Measurements from ENCODE around the gene ITGA8. TPM values are rescaled to one million over a fixed set of nuclear protein-coding genes. Genes with fewer than 3 reads are reported as not detected.
A peak's percentile ranks its signal among the peaks of the same experiment; 100 is the strongest.
"Not testable (repeated sequence)": the region's sequence is repeated elsewhere in the genome, so short reads cannot be mapped to it uniquely, and the experiment has no call there.

The ITGA8 gene
- total RNA-seq: 0.23 and 0.34 TPM in 2 replicates

- DNase-seq: peak; percentile 58
Measured at GRCh38 chr10:15719899-15720634, at the start of gene ITGA8. Gene ITGA8, minus strand, starts transcription at chr10:15719922. Its CDS starts 151 bp downstream, at chr10:15719771.

- DNase-seq: no peak
Measured at GRCh38 chr10:15764892-15765454, 45.3 kb upstream of the ITGA8 start.

GRCh38 chr10:15763006-15763405 is 43.3 kb upstream of the ITGA8 start:
- no peak for DNase-seq

GRCh38 chr10:15762239-15762638 is 42.5 kb upstream of the ITGA8 start:
- not testable (repeated sequence) for DNase-seq

GRCh38 chr10:15761224-15761623 is 41.5 kb upstream of the ITGA8 start:
- not testable (repeated sequence) for DNase-seq

GRCh38 chr10:15760681-15761080 is 41.0 kb upstream of the ITGA8 start:
- no peak for DNase-seq

GRCh38 chr10:15759265-15759664 is 39.5 kb upstream of the ITGA8 start:
- no peak for DNase-seq

GRCh38 chr10:15758618-15759017 is 38.9 kb upstream of the ITGA8 start:
- DNase-seq: no peak

GRCh38 chr10:15754937-15755336 is 35.2 kb upstream of the ITGA8 start:
- no peak for DNase-seq

- no peak for DNase-seq
Measured at GRCh38 chr10:15751046-15751445, 31.3 kb upstream of the ITGA8 start.

GRCh38 chr10:15748126-15748525 is 28.4 kb upstream of the ITGA8 start:
- DNase-seq: no peak

GRCh38 chr10:15747632-15748031 is 27.9 kb upstream of the ITGA8 start:
- no peak for DNase-seq

- no peak for DNase-seq
Measured at GRCh38 chr10:15745751-15746150, 26.0 kb upstream of the ITGA8 start.

- DNase-seq: peak; percentile 82
Measured at GRCh38 chr10:15744217-15744865, 24.6 kb upstream of the ITGA8 start.

- DNase-seq: no peak
Measured at GRCh38 chr10:15743443-15743842, 23.7 kb upstream of the ITGA8 start.

GRCh38 chr10:15742836-15743235 is 23.1 kb upstream of the ITGA8 start:
- DNase-seq: peak; percentile 15

GRCh38 chr10:15742102-15742501 is 22.4 kb upstream of the ITGA8 start:
- no peak for DNase-seq

GRCh38 chr10:15741581-15741980 is 21.9 kb upstream of the ITGA8 start:
- no peak for DNase-seq

- DNase-seq: no peak
Measured at GRCh38 chr10:15740261-15740660, 20.5 kb upstream of the ITGA8 start.

- no peak for DNase-seq
Measured at GRCh38 chr10:15739254-15739970, 19.7 kb upstream of the ITGA8 start.

GRCh38 chr10:15738270-15738925 is 18.7 kb upstream of the ITGA8 start:
- no peak for DNase-seq

GRCh38 chr10:15737656-15738055 is 17.9 kb upstream of the ITGA8 start:
- DNase-seq: no peak

GRCh38 chr10:15735763-15736162 is 16.0 kb upstream of the ITGA8 start:
- no peak for DNase-seq
